OCI-LY7 (cell line): ENCODE measurements around the gene SECISBP2L. TPM values are rescaled to one million over a fixed set of nuclear protein-coding genes. Genes with fewer than 3 reads are reported as not detected.

Experiments
- BruUV-seq: library from RNA; stranded (reverse); fragments of 400-500 nt; replicated peaks from 2 replicates; lab custom pipeline; 2021; lab: Mats Ljungman, UMichigan
- CTCF ChIA-PET: fragments of 300-600 bp; sonication (Branson Sonifier 250); formaldehyde crosslinking; loops from one replicate; lab custom pipeline; 2022; ENCODE audit warnings: antibody characterized with exemption; ENCODE audit not compliant: unreplicated experiment; lab: Charles Lee
- POLR2A ChIA-PET: fragments of 300-600 bp; sonication (Branson Sonifier 250); formaldehyde crosslinking; loops from one replicate; lab custom pipeline; 2022; ENCODE audit warnings: antibody characterized with exemption; lab: Charles Lee
- DNase-seq: peaks from one replicate; pipeline ENCODE4 v3.0.0-alpha.2; 2015; ENCODE audit warnings: low spot score
- H2AFZ ChIP-seq: fragments of 200-600 bp; sonication (generic), shearing (Covaris generic); 2 replicates; pipeline ENCODE4 v1.6.1; 2014; ENCODE audit warnings: mild to moderate bottlenecking, antibody characterized with exemption, low read length, moderate library complexity
- H3K27ac ChIP-seq: fragments of 200-600 bp; sonication (generic); 2 replicates; pipeline ENCODE4 v1.5.1; 2014; ENCODE audit warnings: mixed run types, low read depth, mild to moderate bottlenecking, moderate library complexity, low read length, inconsistent platforms; ENCODE audit not compliant: poor library complexity, severe bottlenecking
- H3K36me3 ChIP-seq: fragments of 200-600 bp; sonication (generic); 2 replicates; pipeline ENCODE4 v1.6.1; 2014; ENCODE audit warnings: mild to moderate bottlenecking, antibody characterized with exemption, low read length, moderate library complexity, mixed read lengths; ENCODE audit not compliant: insufficient read depth
- H3K4me1 ChIP-seq: fragments of 200-600 bp; sonication (generic); 2 replicates; pipeline ENCODE4 v1.5.1; 2014; ENCODE audit warnings: mild to moderate bottlenecking, low read length; ENCODE audit not compliant: insufficient read depth, poor library complexity, severe bottlenecking
- H3K4me2 ChIP-seq: fragments of 200-600 bp; sonication (generic); 2 replicates; pipeline ENCODE4 v1.6.1; 2014; ENCODE audit warnings: mild to moderate bottlenecking, low read length
- H3K4me3 ChIP-seq: fragments of 200-600 bp; sonication (generic); 2 replicates; pipeline ENCODE4 v1.5.1; 2014; ENCODE audit warnings: mild to moderate bottlenecking, low read depth, low read length; ENCODE audit not compliant: poor library complexity, severe bottlenecking
- H3K79me2 ChIP-seq: fragments of 200-600 bp; sonication (generic); 2 replicates; pipeline ENCODE4 v1.6.1; 2016; ENCODE audit warnings: low read depth, mild to moderate bottlenecking, low read length, moderate library complexity, mixed read lengths; ENCODE audit not compliant: insufficient read depth
- H3K9me2 ChIP-seq: fragments of 200-600 bp; sonication (generic); 2 replicates; pipeline ENCODE4 v1.6.1; 2016; ENCODE audit warnings: mild to moderate bottlenecking, low read length, mixed read lengths; ENCODE audit not compliant: insufficient read depth
- H3K9me3 ChIP-seq: fragments of 200-600 bp; sonication (generic); 2 replicates; pipeline ENCODE4 v1.6.1; 2014; ENCODE audit warnings: mild to moderate bottlenecking, mixed run types, low read length, mixed read lengths
- H4K20me1 ChIP-seq: fragments of 200-600 bp; sonication (generic); 2 replicates; pipeline ENCODE4 v1.6.1; 2014; ENCODE audit warnings: mild to moderate bottlenecking, antibody characterized with exemption, low read length, moderate library complexity, mixed read lengths; ENCODE audit not compliant: insufficient read depth
- EZH2phosphoT487 ChIP-seq: fragments of 200-600 bp; sonication (generic); IDR thresholded peaks from 2 replicates; pipeline ENCODE4 v1.6.1; 2018; ENCODE audit warnings: low read depth, borderline replicate concordance, mild to moderate bottlenecking, mixed run types, antibody characterized with exemption, low read length, moderate library complexity, mixed read lengths
- intact Hi-C: fragments of 100-400 bp; cut with micrococcal nuclease; formaldehyde crosslinking; loops from one replicate; pipeline ENCODE4 v1.10.0; 2022; ENCODE audit not compliant: unreplicated experiment
- total RNA-seq, 2 experiments: library from RNA; depleted of rRNA in 1 of 2; stranded (reverse); fragments of >200 nt in 1 of 2; shearing (Covaris generic) in 1 of 2; gene quantifications; 2 replicates each; pipeline ENCODE4 v1.2.3, GENCODE V29; 2014 to 2022
- TF ChIP-seq, protein P1 (sequence below): fragments of 200-600 bp; sonication (generic); conservative IDR thresholded peaks from 2 replicates; pipeline ENCODE4 v1.5.1; 2014; ENCODE audit warnings: mild to moderate bottlenecking, antibody characterized with exemption, low read length, moderate library complexity, mixed read lengths

Gene SECISBP2L
- total RNA-seq, 2 experiments from 2014 or later = 15.4 to 26.3 TPM

DNA sequence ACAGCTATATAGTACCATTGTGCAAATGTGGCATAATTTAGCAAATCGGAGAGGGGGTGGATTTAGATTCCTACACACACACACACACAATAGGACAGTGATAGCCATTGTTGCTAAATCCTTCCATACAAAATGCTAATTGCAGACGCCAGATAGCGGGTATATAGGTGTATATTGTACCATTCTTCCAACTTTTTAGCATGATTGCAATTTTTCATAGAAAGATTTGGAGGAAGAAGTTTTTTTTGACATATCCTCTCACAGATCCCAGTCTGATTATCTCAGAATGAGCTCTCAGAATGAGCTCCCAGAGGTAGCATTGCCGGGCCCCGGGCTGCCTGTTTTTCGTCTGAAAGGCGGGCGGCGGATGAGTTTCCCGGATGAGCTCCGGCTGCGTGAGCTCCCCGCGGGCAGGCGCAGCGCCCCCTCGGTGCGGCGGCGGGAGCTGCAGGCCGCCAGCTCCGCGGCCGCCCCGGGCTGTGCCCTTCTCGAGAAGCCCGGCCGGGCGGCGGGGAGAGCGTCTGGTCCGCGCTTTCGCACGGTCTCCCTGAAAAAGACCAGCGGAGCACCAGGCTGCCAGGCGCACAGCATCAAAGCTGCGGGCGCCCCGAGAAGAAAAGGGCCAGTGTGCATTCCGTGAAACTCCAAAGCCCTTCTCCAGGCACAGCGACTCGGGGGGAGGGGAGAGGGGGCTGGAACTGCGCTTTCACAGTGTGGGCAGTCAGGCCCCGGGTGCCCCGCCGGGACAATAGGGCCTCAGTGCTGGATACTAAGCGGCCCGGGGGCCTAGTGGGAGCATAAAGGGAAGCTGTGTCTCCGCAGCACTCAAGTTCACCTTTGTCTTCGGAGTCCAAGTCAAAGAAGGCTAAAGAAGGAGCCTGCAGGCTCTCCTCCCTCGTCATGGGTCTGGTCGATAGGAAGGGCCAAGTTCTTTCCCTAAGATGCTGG lies 70.5 kb downstream of the SECISBP2L start:
- intact Hi-C loops = no loop called here

DNA sequence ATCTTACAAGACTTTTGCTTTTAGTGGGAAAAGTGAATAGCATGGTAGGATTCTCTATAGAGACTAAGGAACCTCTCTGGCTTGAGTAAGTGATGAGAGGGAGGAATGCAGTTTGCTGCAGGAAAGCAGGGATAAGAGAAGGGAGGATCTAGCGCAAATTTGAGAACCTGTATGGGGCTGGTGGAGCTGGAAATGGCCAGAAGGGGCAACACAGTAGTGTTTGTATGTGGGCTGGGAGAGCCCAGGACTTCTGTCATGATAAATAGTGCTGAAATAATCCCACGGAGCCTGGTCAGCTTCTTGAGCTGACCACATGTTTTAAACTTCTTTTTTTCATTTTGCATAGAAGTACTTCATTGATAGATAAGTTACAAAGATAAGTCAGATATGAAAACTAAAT lies 71.4 kb downstream of the SECISBP2L start:
- Histone ChIP-seq H2AFZ (peak overlapping the region; percentile 95; the same call in 1 of the 2 replicates), H3K4me2 (no peak overlapping the region; the same call in 1 of the 2 replicates), H3K4me1 (peaks cover 4% of the 10 kb centered on the region), H3K9me2 (no peaks in the 10 kb centered on the region), H4K20me1 (no peaks in the 10 kb centered on the region), H3K79me2 (no peaks in the 10 kb centered on the region), H3K36me3 (no peaks in the 10 kb centered on the region), H3K9me3 (no peaks in the 10 kb centered on the region), H3K4me3 (no peak overlapping the region), H3K27ac (no peak overlapping the region)
- no peak for DNase-seq
- intact Hi-C loops = no loop called here
- BruUV-seq = no TSS peak
- POLR2A ChIA-PET = interaction anchor here (0.6 to 1.4 kb wide), 3 partner anchors 9 to 152 kb away, joined by 3 to 7 read pairs (median 4); partner anchors contain the start of gene EID1
- no peak for TF ChIP-seq EZH2phosphoT487
- TF ChIP-seq, protein P1, sequence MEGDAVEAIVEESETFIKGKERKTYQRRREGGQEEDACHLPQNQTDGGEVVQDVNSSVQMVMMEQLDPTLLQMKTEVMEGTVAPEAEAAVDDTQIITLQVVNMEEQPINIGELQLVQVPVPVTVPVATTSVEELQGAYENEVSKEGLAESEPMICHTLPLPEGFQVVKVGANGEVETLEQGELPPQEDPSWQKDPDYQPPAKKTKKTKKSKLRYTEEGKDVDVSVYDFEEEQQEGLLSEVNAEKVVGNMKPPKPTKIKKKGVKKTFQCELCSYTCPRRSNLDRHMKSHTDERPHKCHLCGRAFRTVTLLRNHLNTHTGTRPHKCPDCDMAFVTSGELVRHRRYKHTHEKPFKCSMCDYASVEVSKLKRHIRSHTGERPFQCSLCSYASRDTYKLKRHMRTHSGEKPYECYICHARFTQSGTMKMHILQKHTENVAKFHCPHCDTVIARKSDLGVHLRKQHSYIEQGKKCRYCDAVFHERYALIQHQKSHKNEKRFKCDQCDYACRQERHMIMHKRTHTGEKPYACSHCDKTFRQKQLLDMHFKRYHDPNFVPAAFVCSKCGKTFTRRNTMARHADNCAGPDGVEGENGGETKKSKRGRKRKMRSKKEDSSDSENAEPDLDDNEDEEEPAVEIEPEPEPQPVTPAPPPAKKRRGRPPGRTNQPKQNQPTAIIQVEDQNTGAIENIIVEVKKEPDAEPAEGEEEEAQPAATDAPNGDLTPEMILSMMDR = no peak
- CTCF ChIA-PET = no interaction called here

More for the DNA sequence above, 70.5 kb downstream of the SECISBP2L start:
- peak; percentile 76 for DNase-seq
- no peak for TF ChIP-seq EZH2phosphoT487
- TF ChIP-seq, protein P1 = peak; percentile 84
- H3K4me1 ChIP-seq = peaks cover 4% of the 10 kb centered on the region
- ChIA-PET CTCF (interaction anchor here (0.9 to 1.0 kb wide), 2 partner anchors 12 to 28 kb away, joined by 3 read pairs; no protein-coding TSS in a partner anchor), POLR2A (interaction anchor here (0.7 to 1.4 kb wide), 6 partner anchors 9 to 194 kb away, joined by 3 to 7 read pairs (median 3); partner anchors contain the start of genes EID1, GALK2 and SHC4)
- H3K4me2 ChIP-seq = peak overlapping the region; percentile 85
- H2AFZ ChIP-seq = peak overlapping the region; percentile 95
- H3K9me2 ChIP-seq = no peaks in the 10 kb centered on the region
- H3K79me2 ChIP-seq = no peaks in the 10 kb centered on the region
- H3K4me3 ChIP-seq = peak overlapping the region; percentile 61
- H3K27ac ChIP-seq = no peak overlapping the region
- H3K9me3 ChIP-seq = no peaks in the 10 kb centered on the region
- H3K36me3 ChIP-seq = no peaks in the 10 kb centered on the region
- no TSS peak for BruUV-seq
- H4K20me1 ChIP-seq = no peaks in the 10 kb centered on the region
